Transverse colon (tissue), 4 donors: Measurements from ENCODE around the gene CECR2.

Experiments used
- CTCF ChIP-seq, 5 experiments: fragments of 200-600 bp in 3 of 5; fragments of 450-650 bp in 2 of 5; sonication (generic) in 3 of 5; IDR thresholded peaks; 1 replicate in 2 of 5; 2 replicates in 3 of 5; pipeline ENCODE4 v1.5.1; 2016 to 2017; ENCODE audit warnings: antibody characterized with exemption in 5 of 5, inconsistent platforms in 3 of 5, mild to moderate bottlenecking in 2 of 5, moderate library complexity in 1 of 5
- EP300 ChIP-seq: sonication (generic); formaldehyde crosslinking; IDR thresholded peaks from one replicate; pipeline ENCODE4 v1.6.1; 2017; ENCODE audit warnings: antibody characterized with exemption, low read depth
- POLR2A ChIP-seq: fragments of 450-650 bp; IDR thresholded peaks from one replicate; pipeline ENCODE4 v1.6.1; 2016; ENCODE audit warnings: antibody characterized with exemption, mild to moderate bottlenecking, moderate library complexity
- POLR2AphosphoS5 ChIP-seq, 3 donors: sonication (generic); formaldehyde crosslinking; IDR thresholded peaks; one replicate each; pipeline ENCODE4 v1.6.1; 2016; ENCODE audit warnings: antibody characterized with exemption in 3 of 3

GRCh38 chr22:17401728-17402127 is 32.5 kb downstream of the CECR2 start:
- no peak for TF ChIP-seq CTCF (IDR thresholded peaks at IDR 0.05)
- TF ChIP-seq EP300: no peak
- TF ChIP-seq POLR2A: no peak
- no peak for TF ChIP-seq POLR2AphosphoS5 (IDR thresholded peaks at IDR 0.05)
